H9 (cell line): ENCODE measurements around the gene FAM120A. TPM values are rescaled to one million over a fixed set of nuclear protein-coding genes. Genes with fewer than 3 reads are reported as not detected.
A peak's percentile ranks its signal among the peaks of the same experiment; 100 is the strongest.

ENCODE experiments used
- DNase-seq: peaks from one replicate; pipeline ENCODE4 v3.0.0-alpha.2; 2017
- H2AFZ ChIP-seq: one replicate; pipeline ENCODE4 v1.6.1; 2013; ENCODE audit warnings: mild to moderate bottlenecking, low read length, control low read depth, moderate library complexity
- H2AK5ac ChIP-seq: 2 replicates; pipeline ENCODE4 v1.6.1; 2013; ENCODE audit warnings: low read length, control low read depth, mixed read lengths; ENCODE audit not compliant: insufficient read length
- H2BK120ac ChIP-seq: one replicate; pipeline ENCODE4 v1.6.1; 2013; ENCODE audit warnings: low read depth, mild to moderate bottlenecking, low read length, control low read depth, inconsistent platforms; ENCODE audit not compliant: poor library complexity, severe bottlenecking
- H2BK12ac ChIP-seq: 2 replicates; pipeline ENCODE4 v1.6.1; 2013; ENCODE audit warnings: low read length, control low read depth, mixed read lengths, low read depth; ENCODE audit not compliant: insufficient read length
- H2BK15ac ChIP-seq: 2 replicates; pipeline ENCODE4 v1.6.1; 2013; ENCODE audit warnings: low read depth, low read length, control low read depth
- H2BK20ac ChIP-seq: one replicate; pipeline ENCODE4 v1.6.1; 2013; ENCODE audit warnings: low read depth, mild to moderate bottlenecking, low read length, control low read depth, inconsistent platforms; ENCODE audit not compliant: poor library complexity, severe bottlenecking
- H2BK5ac ChIP-seq: 2 replicates; pipeline ENCODE4 v1.6.1; 2013; ENCODE audit warnings: low read length, control low read depth, mixed read lengths; ENCODE audit not compliant: insufficient read length
- H3K14ac ChIP-seq: 2 replicates; pipeline ENCODE4 v1.6.1; 2013; ENCODE audit warnings: low read length, control low read depth; ENCODE audit not compliant: insufficient read depth
- H3K18ac ChIP-seq: 2 replicates; pipeline ENCODE4 v1.6.1; 2013; ENCODE audit warnings: low read depth, mild to moderate bottlenecking, mixed read lengths, low read length, control low read depth; ENCODE audit not compliant: insufficient read length
- H3K23ac ChIP-seq: 2 replicates; pipeline ENCODE4 v1.6.1; 2013; ENCODE audit warnings: low read length, control low read depth, mixed read lengths, low read depth; ENCODE audit not compliant: insufficient read length
- H3K23me2 ChIP-seq: 2 replicates; pipeline ENCODE4 v1.6.1; 2013; ENCODE audit warnings: low read depth, mild to moderate bottlenecking, mixed read lengths, low read length, control low read depth; ENCODE audit not compliant: insufficient read length, poor library complexity, severe bottlenecking
- H3K27ac ChIP-seq: 2 replicates; pipeline ENCODE4 v1.5.1; 2013; ENCODE audit warnings: low read length, control low read depth, mixed read lengths, low read depth; ENCODE audit not compliant: insufficient read length
- H3K27me3 ChIP-seq: 2 replicates; pipeline ENCODE4 v1.6.1; 2013; ENCODE audit warnings: low read length, control low read depth, inconsistent platforms; ENCODE audit not compliant: insufficient read depth
- H3K4ac ChIP-seq: 2 replicates; pipeline ENCODE4 v1.6.1; 2013; ENCODE audit warnings: low read depth, mild to moderate bottlenecking, control low read depth, inconsistent platforms, low read length, moderate library complexity
- H3K4me1 ChIP-seq: 2 replicates; pipeline ENCODE4 v1.6.1; 2013; ENCODE audit warnings: low read length, control low read depth, inconsistent platforms; ENCODE audit not compliant: insufficient read depth
- H3K4me2 ChIP-seq: 2 replicates; pipeline ENCODE4 v1.6.1; 2013; ENCODE audit warnings: low read length, control low read depth, mixed read lengths; ENCODE audit not compliant: insufficient read length, insufficient read depth
- H3K56ac ChIP-seq: 2 replicates; pipeline ENCODE4 v1.6.1; 2013; ENCODE audit warnings: low read depth, mild to moderate bottlenecking, mixed read lengths, low read length, control low read depth; ENCODE audit not compliant: insufficient read length
- H3K79me1 ChIP-seq: 2 replicates; pipeline ENCODE4 v1.6.1; 2013; ENCODE audit warnings: low read depth, mild to moderate bottlenecking, moderate library complexity, low read length, control low read depth, inconsistent platforms; ENCODE audit not compliant: insufficient read depth, poor library complexity, severe bottlenecking
- H3K79me2 ChIP-seq: 2 replicates; pipeline ENCODE4 v1.6.1; 2013; ENCODE audit warnings: low read length, control low read depth, inconsistent platforms; ENCODE audit not compliant: insufficient read depth
- H3K9ac ChIP-seq: 2 replicates; pipeline ENCODE4 v1.6.1; 2013; ENCODE audit warnings: low read length, control low read depth, mixed read lengths; ENCODE audit not compliant: insufficient read length; ENCODE audit errors: extremely low read depth
- H3K9me3 ChIP-seq: one replicate; pipeline ENCODE4 v1.6.1; 2013; ENCODE audit warnings: low read depth, low read length, inconsistent platforms; ENCODE audit not compliant: control insufficient read depth
- H3T11ph ChIP-seq: one replicate; pipeline ENCODE4 v1.6.1; 2013; ENCODE audit warnings: mild to moderate bottlenecking, low read length, control low read depth, inconsistent platforms
- H4K20me1 ChIP-seq: one replicate; pipeline ENCODE4 v1.6.1; 2013; ENCODE audit not compliant: control insufficient read depth, insufficient read length, insufficient read depth
- H4K5ac ChIP-seq: 2 replicates; pipeline ENCODE4 v1.6.1; 2013; ENCODE audit warnings: low read depth, mild to moderate bottlenecking, mixed read lengths, low read length, control low read depth; ENCODE audit not compliant: insufficient read length
- H4K8ac ChIP-seq: replicated peaks from 2 replicates; pipeline ENCODE4 v1.6.1; 2013; ENCODE audit warnings: low read length, control low read depth, mixed read lengths, low read depth; ENCODE audit not compliant: insufficient read length
- H4K91ac ChIP-seq: 2 replicates; pipeline ENCODE4 v1.6.1; 2013; ENCODE audit warnings: low read depth, mild to moderate bottlenecking, moderate library complexity, mixed read lengths, low read length, control low read depth; ENCODE audit not compliant: insufficient read length
- H3K27ac Mint-ChIP-seq, 3 experiments: 2 replicates in 2 of 3; 3 replicates in 1 of 3; pipeline ENCODE4 v1.8.0; 2020 to 2021; ENCODE audit warnings: mixed read lengths in 3 of 3, mild to moderate bottlenecking in 1 of 3, moderate library complexity in 1 of 3
- H3K27me3 Mint-ChIP-seq: 2 replicates; pipeline ENCODE4 v1.8.0; 2021; ENCODE audit warnings: low read depth, mild to moderate bottlenecking, moderate library complexity, mixed read lengths
- H3K36me3 Mint-ChIP-seq, 3 experiments: 2 replicates in 2 of 3; 3 replicates in 1 of 3; pipeline ENCODE4 v1.8.0; 2020 to 2021; ENCODE audit warnings: low read depth in 3 of 3, mixed read lengths in 3 of 3; ENCODE audit not compliant: insufficient read depth in 1 of 3
- H3K4me1 Mint-ChIP-seq, 2 experiments: 2 replicates each; pipeline ENCODE4 v1.8.0; 2020; ENCODE audit warnings: mixed read lengths in 2 of 2
- H3K4me3 Mint-ChIP-seq, 2 experiments: 2 replicates in 1 of 2; 3 replicates in 1 of 2; pipeline ENCODE4 v1.8.0; 2020 to 2021; ENCODE audit warnings: mild to moderate bottlenecking in 2 of 2, mixed read lengths in 2 of 2, moderate library complexity in 1 of 2
- H3K9me3 Mint-ChIP-seq, 2 experiments: 2 replicates in 1 of 2; 3 replicates in 1 of 2; pipeline ENCODE4 v1.8.0; 2020; ENCODE audit warnings: mild to moderate bottlenecking in 2 of 2, mixed read lengths in 2 of 2, moderate library complexity in 1 of 2
- WGBS: extraction: QIAGEN DNeasy Blood & Tissue Kit; methylation state at CpG from one replicate; pipeline ENCODE4 v1.1.7; 2013; ENCODE audit warnings: missing lambda C conversion rate, low lambda C conversion rate, mixed read lengths; ENCODE audit not compliant: insufficient read length; ENCODE audit errors: extremely low coverage; 5-methylcytosine and 5-hydroxymethylcytosine counted together
- total RNA-seq: library from RNA; stranded (reverse); gene quantifications from 2 replicates; pipeline ENCODE4 v1.2.1, GENCODE V29; 2021
- TF ChIP-seq, protein P1 (sequence below): fragments of 200-600 bp; sonication (generic); conservative IDR thresholded peaks from 3 replicates; pipeline ENCODE4 v1.8.0; 2021; ENCODE audit warnings: antibody characterized with exemption, mild to moderate bottlenecking

Gene FAM120A
- total RNA-seq, 1 experiment from 2014 or later: 57.7 TPM

DNA sequence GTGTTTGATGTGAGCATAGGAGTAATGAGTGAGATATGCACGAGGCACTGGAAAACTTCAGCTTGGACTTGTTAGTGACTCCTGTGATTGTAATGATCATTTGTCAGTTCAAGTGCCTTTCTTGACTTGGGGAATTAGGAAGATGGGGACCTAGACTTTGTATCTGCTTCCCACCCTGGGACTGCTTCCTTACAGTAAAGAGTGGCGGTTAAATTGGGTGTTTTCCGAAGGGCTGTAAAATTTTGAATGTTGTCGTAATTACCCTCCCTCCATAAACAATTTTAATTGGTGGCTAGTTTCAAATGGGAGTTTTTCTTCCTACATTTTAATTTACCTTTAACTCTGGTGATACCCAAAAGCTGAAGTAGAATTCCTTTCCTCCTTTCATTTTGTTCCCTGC lies 25.4 kb downstream of the FAM120A start:
- H2BK12ac ChIP-seq: no peak overlapping the region
- no peak overlapping the region for H4K91ac ChIP-seq
- no peak overlapping the region for H3K4ac ChIP-seq
- no peak overlapping the region for H3K27ac ChIP-seq
- Mint-ChIP-seq H3K4me1 (peaks cover 19 to 29% of the 10 kb centered on the region in 2 experiments), H3K27me3 (no peaks in the 10 kb centered on the region), H3K9me3 (no peaks in the 10 kb centered on the region), H3K4me3 (no peak overlapping the region), H3K36me3 (peaks cover 15 to 40% (median 28%) of the 10 kb centered on the region in 3 experiments; a peak in 6 of 7 replicates), H3K27ac (peak overlapping the region in 1 of 3 experiments; percentile 67; a peak in 2 of 7 replicates)
- H3K4me1 ChIP-seq: no peaks in the 10 kb centered on the region
- no peak overlapping the region for H3K4me2 ChIP-seq
- H2BK5ac ChIP-seq: no peak overlapping the region
- no peaks in the 10 kb centered on the region for H4K20me1 ChIP-seq
- no peak overlapping the region for H2BK120ac ChIP-seq
- H3K79me2 ChIP-seq: no peaks in the 10 kb centered on the region; the same call in 1 of the 2 replicates
- H3K27me3 ChIP-seq: no peaks in the 10 kb centered on the region
- no peak overlapping the region for H4K8ac ChIP-seq
- WGBS: no CpG with 5 or more reads among the region's 4 CpGs
- no peak overlapping the region for H3K14ac ChIP-seq
- H3K9me3 ChIP-seq: no peaks in the 10 kb centered on the region
- no peak overlapping the region for H2BK15ac ChIP-seq
- no peak overlapping the region for H2AFZ ChIP-seq
- no peaks in the 10 kb centered on the region for H3K79me1 ChIP-seq
- no peaks in the 10 kb centered on the region for H3K23me2 ChIP-seq
- H3T11ph ChIP-seq: no peak overlapping the region
- no peak overlapping the region for H3K56ac ChIP-seq
- no peak overlapping the region for H3K18ac ChIP-seq
- no peak overlapping the region for H3K9ac ChIP-seq
- H3K23ac ChIP-seq: no peak overlapping the region
- no peak for DNase-seq
- no peak overlapping the region for H2AK5ac ChIP-seq
- no peak overlapping the region for H4K5ac ChIP-seq
- TF ChIP-seq, protein P1, sequence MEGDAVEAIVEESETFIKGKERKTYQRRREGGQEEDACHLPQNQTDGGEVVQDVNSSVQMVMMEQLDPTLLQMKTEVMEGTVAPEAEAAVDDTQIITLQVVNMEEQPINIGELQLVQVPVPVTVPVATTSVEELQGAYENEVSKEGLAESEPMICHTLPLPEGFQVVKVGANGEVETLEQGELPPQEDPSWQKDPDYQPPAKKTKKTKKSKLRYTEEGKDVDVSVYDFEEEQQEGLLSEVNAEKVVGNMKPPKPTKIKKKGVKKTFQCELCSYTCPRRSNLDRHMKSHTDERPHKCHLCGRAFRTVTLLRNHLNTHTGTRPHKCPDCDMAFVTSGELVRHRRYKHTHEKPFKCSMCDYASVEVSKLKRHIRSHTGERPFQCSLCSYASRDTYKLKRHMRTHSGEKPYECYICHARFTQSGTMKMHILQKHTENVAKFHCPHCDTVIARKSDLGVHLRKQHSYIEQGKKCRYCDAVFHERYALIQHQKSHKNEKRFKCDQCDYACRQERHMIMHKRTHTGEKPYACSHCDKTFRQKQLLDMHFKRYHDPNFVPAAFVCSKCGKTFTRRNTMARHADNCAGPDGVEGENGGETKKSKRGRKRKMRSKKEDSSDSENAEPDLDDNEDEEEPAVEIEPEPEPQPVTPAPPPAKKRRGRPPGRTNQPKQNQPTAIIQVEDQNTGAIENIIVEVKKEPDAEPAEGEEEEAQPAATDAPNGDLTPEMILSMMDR: no peak
- H2BK20ac ChIP-seq: no peak overlapping the region
